ENCODE measurements around the gene FAM184B.

The FAM184B gene

GRCh38 chr4:17680559-17681280 is 100.7 kb downstream of the FAM184B start:
- no peaks in the 10 kb centered on the region for H3K4me1 ChIP-seq (ENCODE audit: control insufficient read depth, insufficient read depth, low read length)
- no peak overlapping the region for H3K4me3 ChIP-seq (ENCODE audit: low read depth, low read length)

GRCh38 chr4:17670423-17670822 is 111.0 kb downstream of the FAM184B start:
- H3K4me1 ChIP-seq (ENCODE audit: control insufficient read depth, insufficient read depth, low read length), result no peaks in the 10 kb centered on the region
- POLR2A ChIA-PET, result no interaction called here
- no peaks in the 10 kb centered on the region for H3K9me3 ChIP-seq (ENCODE audit: control insufficient read depth, insufficient read depth, low read depth, low read length)
- CTCF ChIA-PET, result no interaction called here
- no peak overlapping the region for H3K4me3 ChIP-seq (ENCODE audit: low read depth, low read length)
- H3K27ac ChIP-seq (ENCODE audit: extremely low read depth, low read depth, low read length), result no peak overlapping the region
- TF ChIP-seq ZNF350 (tag by site-specific recombination; IDR thresholded peaks at IDR 0.05), result no peak
- no peak for TF ChIP-seq ZNF155 (tag by site-specific recombination; IDR thresholded peaks at IDR 0.05)
- TF ChIP-seq ZNF175 (tag by site-specific recombination; IDR thresholded peaks at IDR 0.05), result no peak
- TF ChIP-seq KLF9 (tag by site-specific recombination; IDR thresholded peaks at IDR 0.05; ENCODE audit: low read depth), result no peak
- no peak for TF ChIP-seq ATF2 (tag by site-specific recombination; IDR thresholded peaks at IDR 0.05; ENCODE audit: low read depth)
- no peak for TF ChIP-seq ZNF670 (tag by site-specific recombination; IDR thresholded peaks at IDR 0.05; ENCODE audit: low read depth)
- no peak for TF ChIP-seq IKZF3 (tag by site-specific recombination; IDR thresholded peaks at IDR 0.05)
- TF ChIP-seq ZNF623 (tag by site-specific recombination; IDR thresholded peaks at IDR 0.05), result no peak
- no peak for TF ChIP-seq SP3 (tag by site-specific recombination; IDR thresholded peaks at IDR 0.05)
- no peak for TF ChIP-seq ZNF610 (tag by site-specific recombination; IDR thresholded peaks at IDR 0.05; ENCODE audit: borderline replicate concordance)
- no peak for TF ChIP-seq SP2 (tag by site-specific recombination; IDR thresholded peaks at IDR 0.05)
- no peak for TF ChIP-seq ZNF140 (tag by site-specific recombination; IDR thresholded peaks at IDR 0.05)
- no peak for TF ChIP-seq ZNF280D (tag by site-specific recombination; IDR thresholded peaks at IDR 0.05)
- no peak for TF ChIP-seq ZNF785 (tag by site-specific recombination; IDR thresholded peaks at IDR 0.05)
- H3K36me3 ChIP-seq (ENCODE audit: control insufficient read depth in 2 of 2, insufficient read depth in 1 of 2, low read length in 2 of 2), result no peaks in the 10 kb centered on the region

More at GRCh38 chr4:17680559-17681280, 100.7 kb downstream of the FAM184B start:
- ChIA-PET POLR2A (no interaction called here), CTCF (interaction anchor here (0.6 kb wide), 1 partner anchor 1588 kb away, joined by 3 read pairs; no protein-coding TSS in a partner anchor)
- no peak overlapping the region for H3K27ac ChIP-seq (ENCODE audit: extremely low read depth, low read depth, low read length)
- no peaks in the 10 kb centered on the region for H3K36me3 ChIP-seq (ENCODE audit: control insufficient read depth in 2 of 2, insufficient read depth in 1 of 2, low read length in 2 of 2)
- no peak for TF ChIP-seq FEZF1 (tag by site-specific recombination; IDR thresholded peaks at IDR 0.05)
- TF ChIP-seq ZNF302 (tag by site-specific recombination; IDR thresholded peaks at IDR 0.05; ENCODE audit: low read depth), result no peak
- H3K9me3 ChIP-seq (ENCODE audit: control insufficient read depth, insufficient read depth, low read depth, low read length), result no peaks in the 10 kb centered on the region

- ChIA-PET CTCF (no interaction called here), POLR2A (no interaction called here)
- Histone ChIP-seq H3K27ac (ENCODE audit: extremely low read depth, low read depth, low read length) (no peak overlapping the region), H3K9me3 (ENCODE audit: control insufficient read depth, insufficient read depth, low read depth, low read length) (no peaks in the 10 kb centered on the region), H3K4me1 (ENCODE audit: control insufficient read depth, insufficient read depth, low read length) (no peaks in the 10 kb centered on the region), H3K36me3 (ENCODE audit: control insufficient read depth in 2 of 2, insufficient read depth in 1 of 2, low read length in 2 of 2) (no peaks in the 10 kb centered on the region), H3K4me3 (ENCODE audit: low read depth, low read length) (no peak overlapping the region)
- TF ChIP-seq GLI2 (tag by site-specific recombination; IDR thresholded peaks at IDR 0.05; ENCODE audit: borderline replicate concordance, low read depth) (no peak), ZFHX2 (tag by site-specific recombination; conservative IDR thresholded peaks at IDR 0.05) (no peak), ZNF514 (tag by site-specific recombination; IDR thresholded peaks at IDR 0.05) (no peak), ZNF155 (tag by site-specific recombination; IDR thresholded peaks at IDR 0.05) (no peak), ZNF76 (tag by site-specific recombination; IDR thresholded peaks at IDR 0.05; ENCODE audit: borderline replicate concordance, low read depth) (no peak), ZNF324 (tag by site-specific recombination; IDR thresholded peaks at IDR 0.05) (no peak)
Measured at GRCh38 chr4:17667653-17668201, 113.7 kb downstream of the FAM184B start.
